ENCODE data around the gene TRIM10.

DNA sequence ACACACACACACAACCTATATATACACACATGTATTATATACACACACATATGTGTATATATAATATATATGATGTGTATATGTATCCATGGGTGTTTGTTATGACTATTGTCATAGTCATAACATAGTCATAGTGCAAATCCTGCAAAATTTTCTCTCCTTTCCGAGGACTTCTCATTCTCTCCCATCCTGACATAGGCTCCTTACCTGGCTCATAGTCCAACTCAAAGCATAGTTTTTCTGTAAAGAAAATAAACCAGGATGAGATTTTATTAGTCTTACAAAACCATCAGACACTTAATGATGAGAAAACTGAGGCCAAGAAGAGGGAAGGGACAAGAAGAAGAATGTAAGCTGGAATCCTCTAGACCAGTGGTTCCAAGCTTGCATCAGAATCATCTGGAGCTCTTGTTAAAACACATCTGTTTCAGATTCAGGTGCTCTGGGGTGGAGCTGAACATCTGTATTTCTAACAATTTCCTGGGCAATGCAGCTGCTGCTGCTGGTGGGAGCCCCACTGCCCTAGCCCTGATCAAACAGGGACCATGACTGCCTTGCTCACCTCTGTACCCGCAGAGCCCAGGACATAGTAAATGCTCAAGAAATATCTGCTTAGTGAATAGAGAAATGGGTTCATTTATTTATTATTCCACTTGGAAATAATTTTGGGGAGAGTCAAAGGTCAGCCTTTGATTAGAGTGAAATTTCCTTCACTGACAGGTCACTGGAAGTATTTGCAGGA is 5.3 kb downstream of the TRIM10 start:
- no peak for TF ChIP-seq CTCF (IDR thresholded peaks at IDR 0.05; ENCODE audit: insufficient read depth, low read length)
- TF ChIP-seq SPI1 (IDR thresholded peaks at IDR 0.05; ENCODE audit: borderline replicate concordance, low read depth), result no peak

Data from HL-60 (cell line).